ENCODE results near the gene COL18A1. TPM values are rescaled to one million over a fixed set of nuclear protein-coding genes. Genes with fewer than 3 reads are reported as not detected.

The COL18A1 gene
- polyA plus RNA-seq, 1 of the 3 experiments (the other 2 are of a cell fraction): 118 TPM

DNA sequence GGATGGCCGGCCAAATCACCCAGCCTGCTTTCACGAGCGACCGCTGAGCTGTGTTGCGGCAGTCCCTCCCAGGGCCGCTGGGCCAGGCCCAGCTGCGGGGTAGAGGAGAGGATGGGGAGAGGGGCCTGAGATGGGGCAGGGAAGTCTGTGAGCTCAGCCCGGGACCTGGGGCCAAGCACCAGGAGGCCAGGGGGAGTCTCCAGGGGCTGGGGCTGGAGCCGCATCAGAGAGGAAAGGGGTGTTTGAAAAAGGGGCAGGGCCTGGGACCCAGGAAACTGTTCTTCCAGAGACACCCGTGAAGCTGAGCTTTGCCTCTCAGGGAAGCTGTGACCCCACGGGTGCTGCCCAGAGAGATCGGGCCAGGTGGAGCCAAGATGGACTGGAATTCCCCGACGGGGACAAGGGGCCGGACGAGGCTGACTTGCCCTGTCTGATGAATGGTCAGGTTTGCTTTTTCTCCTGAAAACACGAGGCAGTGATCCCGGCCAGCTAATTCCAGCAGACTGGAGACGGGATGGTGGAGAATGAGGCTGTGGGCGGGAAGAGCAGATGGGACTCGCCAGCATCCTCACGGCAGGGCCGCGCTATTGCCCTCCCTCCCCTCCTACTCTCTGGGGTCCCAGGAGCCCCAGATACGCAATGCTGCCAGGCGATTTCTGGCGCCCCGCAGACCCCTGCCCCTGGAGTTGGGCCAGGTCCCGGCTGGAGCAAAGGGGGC lies 40.3 kb upstream of the COL18A1 start:
- no peak overlapping the region for H2AFZ ChIP-seq (ENCODE audit: low read depth)
- no peaks in the 10 kb centered on the region for H3K27me3 ChIP-seq (ENCODE audit: insufficient read depth)
- H4K20me1 ChIP-seq (ENCODE audit: insufficient read depth): no peaks in the 10 kb centered on the region
- ChIA-PET POLR2A (no interaction called here), CTCF (no interaction called here)
- H3K79me2 ChIP-seq (ENCODE audit: insufficient read depth): peaks cover 12% of the 10 kb centered on the region; the same call in 1 of the 2 replicates
- TF ChIP-seq EZH2phosphoT487 (IDR thresholded peaks at IDR 0.05; ENCODE audit: borderline replicate concordance, low read depth) (no peak), YY1 (IDR thresholded peaks at IDR 0.05; ENCODE audit: low read depth) (peak; percentile 44; the same call in 1 of the 2 replicates), MAX (IDR thresholded peaks at IDR 0.05; ENCODE audit: low read depth) (peak; percentile 73; the same call in 1 of the 2 replicates)
- no peaks in the 10 kb centered on the region for H3K36me3 ChIP-seq (replicated peaks in 1 of 2; ENCODE audit: control insufficient read depth in 1 of 2, insufficient read depth in 2 of 2, low read length in 1 of 2)
- H3K27ac ChIP-seq (ENCODE audit: low read depth in 2 of 2, low read length in 1 of 2): peak overlapping the region; percentile 88 to 100
- peak overlapping the region in 1 of 2 experiments; percentile 9; a peak in 1 of 4 replicates for H3K4me3 ChIP-seq (ENCODE audit: low read depth in 2 of 2, low read length in 1 of 2)
- no peaks in the 10 kb centered on the region for H3K9me2 ChIP-seq
- H3K4me1 ChIP-seq (ENCODE audit: control insufficient read depth in 1 of 2, insufficient read depth in 2 of 2, low read depth in 1 of 2, low read length in 1 of 2): peaks cover 34 to 38% of the 10 kb centered on the region in 2 experiments; a peak in 3 of 4 replicates
- H3K4me2 ChIP-seq: peak overlapping the region; percentile 60
- no peak for DNase-seq
- peaks cover 33% of the 10 kb centered on the region for H3F3A ChIP-seq (replicated peaks; ENCODE audit: insufficient read depth)
- H3K9ac ChIP-seq: peak overlapping the region; percentile 83
- H3K9me3 ChIP-seq: no peaks in the 10 kb centered on the region
- 29% methylated on average over 22 of the region's 29 CpGs for WGBS (ENCODE audit: low lambda C conversion rate)

- ChIA-PET POLR2A (no interaction called here), CTCF (no interaction called here)
- Histone ChIP-seq H3K9me3 (no peaks in the 10 kb centered on the region), H3K4me2 (peak overlapping the region; percentile 60; the same call in 1 of the 2 replicates), H3K27me3 (ENCODE audit: insufficient read depth) (no peaks in the 10 kb centered on the region), H2AFZ (ENCODE audit: low read depth) (no peak overlapping the region), H4K20me1 (ENCODE audit: insufficient read depth) (no peaks in the 10 kb centered on the region), H3K9ac (peak overlapping the region; percentile 83), H3K79me2 (ENCODE audit: insufficient read depth) (peaks cover 12% of the 10 kb centered on the region; the same call in 1 of the 2 replicates), H3K4me1 (ENCODE audit: control insufficient read depth in 1 of 2, insufficient read depth in 2 of 2, low read depth in 1 of 2, low read length in 1 of 2) (peaks cover 33 to 34% of the 10 kb centered on the region in 2 experiments; a peak in 3 of 4 replicates), H3K9me2 (no peaks in the 10 kb centered on the region), H3K27ac (ENCODE audit: low read depth in 2 of 2, low read length in 1 of 2) (peak overlapping the region; percentile 88 to 100), H3K4me3 (ENCODE audit: low read depth in 2 of 2, low read length in 1 of 2) (no peak overlapping the region), H3F3A (replicated peaks; ENCODE audit: insufficient read depth) (peaks cover 33% of the 10 kb centered on the region), H3K36me3 (replicated peaks in 1 of 2; ENCODE audit: control insufficient read depth in 1 of 2, insufficient read depth in 2 of 2, low read length in 1 of 2) (no peaks in the 10 kb centered on the region)
- WGBS (ENCODE audit: low lambda C conversion rate): 96% methylated on average over 9 of the region's 25 CpGs
- TF ChIP-seq EP300 (IDR thresholded peaks at IDR 0.05; ENCODE audit: borderline replicate concordance in 1 of 2, low read depth in 1 of 2, low read length in 1 of 2) (no peak), SMC3 (IDR thresholded peaks at IDR 0.05; ENCODE audit: low read depth, low read length) (no peak), POLR2AphosphoS5 (IDR thresholded peaks at IDR 0.05; ENCODE audit: low read depth, low read length) (no peak), JUND (IDR thresholded peaks at IDR 0.05) (no peak), ZBTB33 (IDR thresholded peaks at IDR 0.05; ENCODE audit: borderline replicate concordance, low read depth) (no peak), IRF3 (IDR thresholded peaks at IDR 0.05; ENCODE audit: low read depth, low read length) (no peak), PBX3 (IDR thresholded peaks at IDR 0.05) (no peak), EZH2phosphoT487 (IDR thresholded peaks at IDR 0.05; ENCODE audit: borderline replicate concordance, low read depth) (no peak), MXI1 (IDR thresholded peaks at IDR 0.05; ENCODE audit: low read depth, low read length) (no peak), FOXJ3 (CRISPR knock-in tag; IDR thresholded peaks at IDR 0.05) (no peak), TEAD4 (IDR thresholded peaks at IDR 0.05; ENCODE audit: borderline replicate concordance, insufficient read depth) (no peak), TCF12 (IDR thresholded peaks at IDR 0.05) (no peak), MAX (IDR thresholded peaks at IDR 0.05; ENCODE audit: low read depth) (no peak), RFX5 (IDR thresholded peaks at IDR 0.05; ENCODE audit: low read length) (no peak)
- TF ChIP-seq, protein P1, sequence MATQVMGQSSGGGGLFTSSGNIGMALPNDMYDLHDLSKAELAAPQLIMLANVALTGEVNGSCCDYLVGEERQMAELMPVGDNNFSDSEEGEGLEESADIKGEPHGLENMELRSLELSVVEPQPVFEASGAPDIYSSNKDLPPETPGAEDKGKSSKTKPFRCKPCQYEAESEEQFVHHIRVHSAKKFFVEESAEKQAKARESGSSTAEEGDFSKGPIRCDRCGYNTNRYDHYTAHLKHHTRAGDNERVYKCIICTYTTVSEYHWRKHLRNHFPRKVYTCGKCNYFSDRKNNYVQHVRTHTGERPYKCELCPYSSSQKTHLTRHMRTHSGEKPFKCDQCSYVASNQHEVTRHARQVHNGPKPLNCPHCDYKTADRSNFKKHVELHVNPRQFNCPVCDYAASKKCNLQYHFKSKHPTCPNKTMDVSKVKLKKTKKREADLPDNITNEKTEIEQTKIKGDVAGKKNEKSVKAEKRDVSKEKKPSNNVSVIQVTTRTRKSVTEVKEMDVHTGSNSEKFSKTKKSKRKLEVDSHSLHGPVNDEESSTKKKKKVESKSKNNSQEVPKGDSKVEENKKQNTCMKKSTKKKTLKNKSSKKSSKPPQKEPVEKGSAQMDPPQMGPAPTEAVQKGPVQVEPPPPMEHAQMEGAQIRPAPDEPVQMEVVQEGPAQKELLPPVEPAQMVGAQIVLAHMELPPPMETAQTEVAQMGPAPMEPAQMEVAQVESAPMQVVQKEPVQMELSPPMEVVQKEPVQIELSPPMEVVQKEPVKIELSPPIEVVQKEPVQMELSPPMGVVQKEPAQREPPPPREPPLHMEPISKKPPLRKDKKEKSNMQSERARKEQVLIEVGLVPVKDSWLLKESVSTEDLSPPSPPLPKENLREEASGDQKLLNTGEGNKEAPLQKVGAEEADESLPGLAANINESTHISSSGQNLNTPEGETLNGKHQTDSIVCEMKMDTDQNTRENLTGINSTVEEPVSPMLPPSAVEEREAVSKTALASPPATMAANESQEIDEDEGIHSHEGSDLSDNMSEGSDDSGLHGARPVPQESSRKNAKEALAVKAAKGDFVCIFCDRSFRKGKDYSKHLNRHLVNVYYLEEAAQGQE (IDR thresholded peaks at IDR 0.05; ENCODE audit: low read depth, low read length): no peak
- no peak for DNase-seq
These were observed 39.8 kb upstream of the COL18A1 start for GRCh38 chr21:45365186-45365607.
